A673 (cell line): ENCODE measurements around the gene CTIF. TPM values are rescaled to one million over a fixed set of nuclear protein-coding genes. Genes with fewer than 3 reads are reported as not detected.

Source experiments
- BruUV-seq: library from RNA; stranded (reverse); fragments of 400-500 nt; replicated peaks from 2 replicates; lab custom pipeline; 2021; lab: Mats Ljungman, UMichigan
- CTCF ChIA-PET: fragments of 300-600 bp; sonication (Branson Sonifier 250); formaldehyde crosslinking; loops from one replicate; lab custom pipeline; 2022; ENCODE audit warnings: antibody characterized with exemption; lab: Charles Lee
- POLR2A ChIA-PET: fragments of 300-600 bp; sonication (Branson Sonifier 250); formaldehyde crosslinking; loops from one replicate; lab custom pipeline; 2022; ENCODE audit warnings: antibody characterized with exemption; ENCODE audit not compliant: low non-redundant PET; lab: Charles Lee
- DNase-seq: peaks from one replicate; pipeline ENCODE4 v3.0.0-alpha.2; 2015; ENCODE audit warnings: low spot score
- H3K27ac ChIP-seq: fragments of 200-600 bp; sonication (generic); 2 replicates; pipeline ENCODE4 v1.5.1; 2016; ENCODE audit warnings: mixed run types, low read depth, mild to moderate bottlenecking, mixed read lengths, antibody characterized with exemption, low read length; ENCODE audit not compliant: poor library complexity, severe bottlenecking
- H3K27me3 ChIP-seq: fragments of 200-600 bp; sonication (generic); replicated peaks from 2 replicates; pipeline ENCODE4 v1.6.1; 2017; ENCODE audit warnings: mixed run types, low read depth, mild to moderate bottlenecking, mixed read lengths, antibody characterized with exemption, low read length; ENCODE audit not compliant: insufficient read depth, poor library complexity
- H3K36me3 ChIP-seq: fragments of 200-600 bp; sonication (generic); 2 replicates; pipeline ENCODE4 v1.6.1; 2016; ENCODE audit warnings: mixed run types, mild to moderate bottlenecking, mixed read lengths, antibody characterized with exemption, low read length; ENCODE audit not compliant: insufficient read depth, poor library complexity, severe bottlenecking
- H3K4me1 ChIP-seq: fragments of 200-600 bp; sonication (generic); 2 replicates; pipeline ENCODE4 v1.6.1; 2017; ENCODE audit warnings: mixed run types, mild to moderate bottlenecking, mixed read lengths, antibody characterized with exemption, low read length; ENCODE audit not compliant: insufficient read depth, poor library complexity, severe bottlenecking
- H3K4me3 ChIP-seq: fragments of 200-600 bp; sonication (generic); 2 replicates; pipeline ENCODE4 v1.5.1; 2016; ENCODE audit warnings: low read depth, mixed run types, mild to moderate bottlenecking, mixed read lengths, low read length; ENCODE audit not compliant: poor library complexity, severe bottlenecking
- H3K9me3 ChIP-seq: fragments of 200-600 bp; sonication (generic); 2 replicates; pipeline ENCODE4 v1.6.1; 2016; ENCODE audit warnings: mixed run types, low read depth, mild to moderate bottlenecking, mixed read lengths, antibody characterized with exemption, low read length; ENCODE audit not compliant: poor library complexity, severe bottlenecking
- EZH2 ChIP-seq: fragments of 200-600 bp; sonication (generic); IDR thresholded peaks from 2 replicates; pipeline ENCODE4 v1.6.1; 2017; ENCODE audit warnings: borderline replicate concordance, low read depth, mild to moderate bottlenecking, mixed read lengths, antibody characterized with exemption, low read length; ENCODE audit not compliant: poor library complexity, severe bottlenecking
- intact Hi-C: fragments of 100-400 bp; cut with micrococcal nuclease; formaldehyde crosslinking; loops from one replicate; pipeline ENCODE4 v1.10.0; 2022; ENCODE audit not compliant: unreplicated experiment
- total RNA-seq: library from RNA; stranded (reverse); gene quantifications from 2 replicates; pipeline ENCODE4 v1.2.3, GENCODE V29; 2021
- TF ChIP-seq, protein P1 (sequence below): fragments of 300-800, 200-600 bp; sonication (generic); conservative IDR thresholded peaks from 2 replicates; pipeline ENCODE4 v1.5.1; 2017; ENCODE audit warnings: low read depth, mild to moderate bottlenecking, antibody characterized with exemption, low read length, moderate library complexity, mixed read lengths

CTIF gene
- total RNA-seq, 1 experiment from 2014 or later, result 23.5 TPM

DNA sequence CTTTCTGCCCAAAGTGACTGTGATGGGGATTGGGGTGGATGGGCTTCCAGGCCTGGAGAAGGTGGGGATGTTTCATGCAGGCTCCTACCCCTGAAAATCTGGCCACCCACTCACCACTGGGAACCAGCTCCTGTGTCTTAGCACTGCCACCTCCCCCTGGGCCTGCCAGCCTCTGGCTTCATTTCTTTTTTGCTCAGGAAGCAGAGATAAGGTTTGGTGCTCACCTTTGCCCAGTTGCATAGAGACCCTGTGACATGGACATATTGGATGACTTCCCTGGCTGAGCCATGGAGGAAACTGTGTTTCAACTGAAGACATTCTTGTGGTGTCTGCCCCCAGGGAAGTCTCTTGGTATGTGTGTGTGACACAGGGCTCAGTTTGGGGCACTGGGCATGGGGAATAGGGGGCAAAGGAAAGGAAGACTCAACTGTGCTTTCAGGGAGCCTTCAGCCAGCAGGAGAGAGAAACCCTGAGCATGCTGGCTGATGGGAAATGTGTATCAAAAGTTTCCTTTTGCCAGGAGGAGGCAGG lies 16.7 kb downstream of the CTIF start:
- Histone ChIP-seq H3K9me3 (no peaks in the 10 kb centered on the region), H3K27ac (no peak overlapping the region), H3K4me3 (no peak overlapping the region), H3K4me1 (no peaks in the 10 kb centered on the region), H3K27me3 (no peaks in the 10 kb centered on the region), H3K36me3 (no peaks in the 10 kb centered on the region)
- TF ChIP-seq, protein P1, sequence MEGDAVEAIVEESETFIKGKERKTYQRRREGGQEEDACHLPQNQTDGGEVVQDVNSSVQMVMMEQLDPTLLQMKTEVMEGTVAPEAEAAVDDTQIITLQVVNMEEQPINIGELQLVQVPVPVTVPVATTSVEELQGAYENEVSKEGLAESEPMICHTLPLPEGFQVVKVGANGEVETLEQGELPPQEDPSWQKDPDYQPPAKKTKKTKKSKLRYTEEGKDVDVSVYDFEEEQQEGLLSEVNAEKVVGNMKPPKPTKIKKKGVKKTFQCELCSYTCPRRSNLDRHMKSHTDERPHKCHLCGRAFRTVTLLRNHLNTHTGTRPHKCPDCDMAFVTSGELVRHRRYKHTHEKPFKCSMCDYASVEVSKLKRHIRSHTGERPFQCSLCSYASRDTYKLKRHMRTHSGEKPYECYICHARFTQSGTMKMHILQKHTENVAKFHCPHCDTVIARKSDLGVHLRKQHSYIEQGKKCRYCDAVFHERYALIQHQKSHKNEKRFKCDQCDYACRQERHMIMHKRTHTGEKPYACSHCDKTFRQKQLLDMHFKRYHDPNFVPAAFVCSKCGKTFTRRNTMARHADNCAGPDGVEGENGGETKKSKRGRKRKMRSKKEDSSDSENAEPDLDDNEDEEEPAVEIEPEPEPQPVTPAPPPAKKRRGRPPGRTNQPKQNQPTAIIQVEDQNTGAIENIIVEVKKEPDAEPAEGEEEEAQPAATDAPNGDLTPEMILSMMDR, result no peak
- TF ChIP-seq EZH2, result no peak
- DNase-seq, result no peak
- BruUV-seq, result no TSS peak
- ChIA-PET CTCF (no interaction called here), POLR2A (no interaction called here)
- intact Hi-C loops, result no loop called here

DNA sequence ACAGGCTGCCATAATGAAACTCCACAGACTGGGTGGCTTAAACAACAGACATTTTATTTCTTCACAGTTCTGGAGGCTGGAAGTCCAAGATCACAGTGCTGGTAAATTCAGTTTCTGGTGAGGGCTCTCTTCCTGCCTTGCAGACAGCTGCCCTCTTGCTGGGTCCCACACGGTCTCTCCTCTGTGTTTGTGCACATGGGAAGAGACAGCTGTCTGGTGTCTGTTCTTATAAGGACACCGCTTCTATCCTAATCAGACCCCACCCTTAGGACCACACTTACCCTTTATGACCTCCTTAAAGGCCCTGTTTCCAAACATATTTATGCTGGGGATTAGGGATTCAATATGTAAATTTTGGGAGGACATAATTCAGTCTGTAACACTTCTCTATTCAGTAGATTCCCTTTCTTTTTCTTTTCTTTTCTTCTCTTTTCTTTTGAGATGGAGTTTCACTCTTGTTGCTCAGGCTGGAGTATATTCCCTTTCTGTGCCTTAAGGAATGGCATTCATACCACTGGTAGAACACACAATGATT lies 18.9 kb downstream of the CTIF start:
- Histone ChIP-seq H3K36me3 (no peaks in the 10 kb centered on the region), H3K9me3 (no peaks in the 10 kb centered on the region), H3K27me3 (no peaks in the 10 kb centered on the region), H3K27ac (no peak overlapping the region), H3K4me1 (peaks cover 6% of the 10 kb centered on the region), H3K4me3 (no peak overlapping the region)
- no TSS peak for BruUV-seq
- intact Hi-C loops, result no loop called here
- ChIA-PET CTCF (no interaction called here), POLR2A (no interaction called here)
- no peak for DNase-seq
- TF ChIP-seq EZH2, result no peak
- TF ChIP-seq, protein P1, result no peak

DNA sequence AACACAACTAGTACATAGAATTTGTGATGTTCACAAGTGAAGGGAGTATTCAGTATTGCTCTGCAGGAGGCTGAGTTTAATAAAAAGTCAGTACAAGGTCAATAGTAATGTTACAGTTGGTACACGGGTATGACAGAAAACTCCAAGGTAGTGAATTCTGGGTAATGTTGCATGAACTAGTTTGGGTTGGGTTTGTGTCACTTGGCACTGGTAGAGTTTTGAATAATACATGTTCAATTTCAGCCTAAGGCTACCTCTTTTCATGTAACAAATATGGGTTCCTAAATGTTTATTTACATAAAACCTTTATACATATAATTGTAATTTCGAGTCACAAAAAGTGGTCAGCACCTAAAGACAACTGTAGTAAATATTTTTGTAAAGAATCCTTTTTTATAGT lies 19.4 kb downstream of the CTIF start:
- no peaks in the 10 kb centered on the region for H3K36me3 ChIP-seq
- H3K27ac ChIP-seq, result no peak overlapping the region
- intact Hi-C loops, result no loop called here
- ChIA-PET CTCF (no interaction called here), POLR2A (no interaction called here)
- TF ChIP-seq, protein P1, result no peak
- no peak for TF ChIP-seq EZH2
- H3K4me1 ChIP-seq, result peaks cover 6% of the 10 kb centered on the region
- no TSS peak for BruUV-seq
- DNase-seq, result no peak
- H3K9me3 ChIP-seq, result no peaks in the 10 kb centered on the region
- H3K27me3 ChIP-seq, result no peaks in the 10 kb centered on the region
- no peak overlapping the region for H3K4me3 ChIP-seq
